K562 (cell line): Measurements from ENCODE around the gene KISS1R. TPM values are rescaled to one million over a fixed set of nuclear protein-coding genes. Genes with fewer than 3 reads are reported as not detected.

Experiments
- CAMTA2 ChIP-seq: fragments of 250-450 bp; sonication (Bioruptor Pico); conservative IDR thresholded peaks from 2 replicates; pipeline ENCODE4 v1.5.1; 2022
- ETV6 ChIP-seq, 3 experiments: fragments of 150-350 bp in 1 of 3; sonication (generic) in 1 of 3; formaldehyde crosslinking in 1 of 3; IDR thresholded peaks; 2 replicates each; pipeline versions ENCODE4 v1.6.1 to v1.8.0; 2014 to 2022; ENCODE audit warnings: borderline replicate concordance in 2 of 3, low read depth in 2 of 3, antibody characterized with exemption in 1 of 3, low read length in 1 of 3, mild to moderate bottlenecking in 1 of 3, missing genetic modification reagents in 1 of 3
- HDAC6 ChIP-seq: IDR thresholded peaks from 2 replicates; pipeline ENCODE4 v1.6.1; 2012; ENCODE audit warnings: low read depth, mild to moderate bottlenecking, control low read depth, inconsistent platforms, low read length, moderate library complexity
- HMGXB4 ChIP-seq: sonication (generic); formaldehyde crosslinking; IDR thresholded peaks from 2 replicates; pipeline ENCODE4 v1.8.1; 2023; ENCODE audit warnings: mild to moderate bottlenecking, missing genetic modification reagents
- KDM5B ChIP-seq: fragments of 200-600 bp; sonication (generic); IDR thresholded peaks from 2 replicates; pipeline ENCODE4 v1.6.1; 2012; ENCODE audit warnings: low read depth, mild to moderate bottlenecking, moderate library complexity, low read length, control low read depth, inconsistent platforms; ENCODE audit not compliant: insufficient replicate concordance
- RAD51 ChIP-seq: fragments of 450-650 bp; IDR thresholded peaks from 2 replicates; pipeline ENCODE4 v1.7.1; 2016; ENCODE audit warnings: low read depth, mild to moderate bottlenecking, borderline replicate concordance
- TSC22D4 ChIP-seq: fragments of 450-650 bp; IDR thresholded peaks from 2 replicates; pipeline ENCODE4 v1.6.1; 2016; ENCODE audit warnings: missing genetic modification characterization, missing biosample characterization, control low read depth
- ZBTB40 ChIP-seq, 2 experiments: fragments of 450-650 bp in 1 of 2; sonication (generic) in 1 of 2; formaldehyde crosslinking in 1 of 2; IDR thresholded peaks; 2 replicates each; pipeline versions ENCODE4 v1.7.1 to v1.9.0; 2016 to 2022; ENCODE audit warnings: inconsistent platforms in 1 of 2, mild to moderate bottlenecking in 1 of 2, missing genetic modification reagents in 1 of 2
- ZNF583 ChIP-seq: fragments of 250-450 bp; sonication (Bioruptor Pico); IDR thresholded peaks from 2 replicates; pipeline ENCODE4 v1.4.0; 2020
- ZNF77 ChIP-seq: fragments of 250-450 bp; sonication (Bioruptor Pico); IDR thresholded peaks from 2 replicates; pipeline ENCODE4 v1.5.0; 2020
- polyA plus RNA-seq, 8 experiments: library from polyadenylated mRNA; depleted of rRNA in 4 of 8; stranded (reverse) in 5 of 8; unstranded in 3 of 8; fragments of >200 nt; fragmentation: Nextera tagmentation in 2 of 8; fragmentation: Illumina TruSeq in 1 of 8; extraction: Ambion mirVana in 2 of 8; extraction: Trizol in 1 of 8; gene quantifications; 2 replicates each; pipeline versions ENCODE4 v1.2.1 to v1.2.3, GENCODE V29; 2011 to 2014; ENCODE audit warnings: inconsistent platforms in 1 of 8, missing spikeins in 1 of 8
- total RNA-seq, 7 experiments: library from RNA; depleted of rRNA in 6 of 7; stranded (reverse); fragments of >200 nt in 6 of 7; fragmentation: Illumina TruSeq in 2 of 7; extraction: Trizol in 2 of 7; gene quantifications; 2 replicates each; pipeline versions ENCODE4 v1.2.1 to v1.2.3, GENCODE V29; 2011 to 2021; ENCODE audit warnings: low replicate concordance in 1 of 7
- TF ChIP-seq, protein P1 (sequence below), 2 experiments: fragments of 450-650 bp in 1 of 2; sonication (generic) in 1 of 2; formaldehyde crosslinking; conservative IDR thresholded peaks; 2 replicates each; pipeline versions ENCODE4 v1.4.0 to v1.8.1; 2020 to 2022; ENCODE audit warnings: mild to moderate bottlenecking in 1 of 2, missing genetic modification reagents in 1 of 2
- TF ChIP-seq, protein P2 (sequence below): fragments of 450-650 bp; conservative IDR thresholded peaks from 2 replicates; pipeline ENCODE4 v1.6.1; 2016; ENCODE audit warnings: missing genetic modification characterization, low read depth, mild to moderate bottlenecking, control low read depth, missing compliant biosample characterization

Gene KISS1R
- total and polyA plus RNA-seq, 9 of the 15 experiments (the other 6 are each of a cell fraction or from before 2014, with no cell fraction given): 0.37 to 39.4 (median 2.0) TPM

DNA sequence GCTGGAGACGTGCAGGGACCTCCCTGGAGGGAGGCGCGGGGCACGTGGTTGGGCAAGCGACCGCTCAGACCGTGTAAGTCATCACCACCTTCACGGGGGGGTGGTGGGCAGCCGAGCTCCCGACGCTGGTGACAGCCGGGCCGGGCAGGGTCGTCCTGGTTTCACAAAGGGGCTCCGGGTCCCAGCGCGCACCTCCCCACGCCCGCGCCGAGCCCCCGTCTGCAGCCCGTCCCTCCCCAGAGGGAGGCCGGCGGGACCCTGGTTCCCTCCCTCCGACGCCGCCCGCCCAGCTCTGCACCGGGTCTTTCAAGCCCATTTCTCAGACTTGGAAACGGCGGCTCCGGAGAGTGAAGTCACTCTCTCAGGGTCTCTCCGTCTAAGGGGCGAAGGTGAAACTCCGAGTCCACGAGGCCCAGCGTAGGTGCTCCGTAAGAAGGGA, 8.0 kb downstream of the KISS1R start (continued):
- TF ChIP-seq ZBTB40 (IDR thresholded peaks at IDR 0.05): no peak
- 0 out of 2 replicates have a peak, but pooled peaks have one; percentile 13 for TF ChIP-seq ZBTB40 (CRISPR knock-in tag; IDR thresholded peaks at IDR 0.05)
- TF ChIP-seq TSC22D4: no peak
- no peak for TF ChIP-seq HDAC6
- TF ChIP-seq RAD51: peak; percentile 62
- TF ChIP-seq HMGXB4: peak; percentile 49; the same call in 1 of the 2 replicates
- peak; percentile 69 for TF ChIP-seq KDM5B
- TF ChIP-seq, protein P1, sequence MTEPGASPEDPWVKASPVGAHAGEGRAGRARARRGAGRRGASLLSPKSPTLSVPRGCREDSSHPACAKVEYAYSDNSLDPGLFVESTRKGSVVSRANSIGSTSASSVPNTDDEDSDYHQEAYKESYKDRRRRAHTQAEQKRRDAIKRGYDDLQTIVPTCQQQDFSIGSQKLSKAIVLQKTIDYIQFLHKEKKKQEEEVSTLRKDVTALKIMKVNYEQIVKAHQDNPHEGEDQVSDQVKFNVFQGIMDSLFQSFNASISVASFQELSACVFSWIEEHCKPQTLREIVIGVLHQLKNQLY (CRISPR knock-in tag; conservative IDR thresholded peaks at IDR 0.05): peak in 1 of 2 experiments; percentile 70; a peak in 1 of 4 replicates
- no peak for TF ChIP-seq ETV6 (IDR thresholded peaks at IDR 0.05; ENCODE audit: borderline replicate concordance in 1 of 2, low read depth in 2 of 2, low read length in 1 of 2)
- no peak for TF ChIP-seq ETV6 (CRISPR knock-in tag; IDR thresholded peaks at IDR 0.05; ENCODE audit: borderline replicate concordance)
- TF ChIP-seq, protein P2, sequence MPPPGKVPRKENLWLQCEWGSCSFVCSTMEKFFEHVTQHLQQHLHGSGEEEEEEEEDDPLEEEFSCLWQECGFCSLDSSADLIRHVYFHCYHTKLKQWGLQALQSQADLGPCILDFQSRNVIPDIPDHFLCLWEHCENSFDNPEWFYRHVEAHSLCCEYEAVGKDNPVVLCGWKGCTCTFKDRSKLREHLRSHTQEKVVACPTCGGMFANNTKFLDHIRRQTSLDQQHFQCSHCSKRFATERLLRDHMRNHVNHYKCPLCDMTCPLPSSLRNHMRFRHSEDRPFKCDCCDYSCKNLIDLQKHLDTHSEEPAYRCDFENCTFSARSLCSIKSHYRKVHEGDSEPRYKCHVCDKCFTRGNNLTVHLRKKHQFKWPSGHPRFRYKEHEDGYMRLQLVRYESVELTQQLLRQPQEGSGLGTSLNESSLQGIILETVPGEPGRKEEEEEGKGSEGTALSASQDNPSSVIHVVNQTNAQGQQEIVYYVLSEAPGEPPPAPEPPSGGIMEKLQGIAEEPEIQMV (tag): no peak
- peak; percentile 72; the same call in 1 of the 2 replicates for TF ChIP-seq ZNF583 (CRISPR knock-in tag)
- no peak for TF ChIP-seq ZNF77 (CRISPR knock-in tag)
- 0 out of 2 replicates have a peak, but pooled peaks have one; percentile 47 for TF ChIP-seq CAMTA2 (CRISPR knock-in tag)
